GM23338 (cell line): ENCODE results near the gene ARHGEF11.

Experiments used
- CREB1 ChIP-seq: fragments of 250-450 bp; sonication (Bioruptor Pico); IDR thresholded peaks from 2 replicates; pipeline ENCODE4 v1.5.0; 2020; ENCODE audit warnings: low read depth, mild to moderate bottlenecking, moderate library complexity
- CTCF ChIP-seq, 2 experiments: fragments of 200-600 bp in 1 of 2; sonication (generic) in 1 of 2; conservative IDR thresholded peaks; 2 replicates each; pipeline versions ENCODE4 v1.5.1 to v1.6.1; 2016 to 2017; ENCODE audit warnings: antibody characterized with exemption in 2 of 2, low read depth in 2 of 2, mild to moderate bottlenecking in 2 of 2, moderate library complexity in 1 of 2
- EZH2 ChIP-seq: fragments of 200-600 bp; sonication (generic); IDR thresholded peaks from one replicate; pipeline ENCODE4 v1.8.0; 2017; ENCODE audit warnings: antibody characterized with exemption, mild to moderate bottlenecking, low read depth; ENCODE audit not compliant: unreplicated experiment
- EZH2phosphoT487 ChIP-seq: fragments of 200-600 bp; sonication (generic); IDR thresholded peaks from one replicate; pipeline ENCODE4 v1.8.1; 2018; ENCODE audit warnings: antibody characterized with exemption; ENCODE audit not compliant: unreplicated experiment
- POLR2AphosphoS5 ChIP-seq: IDR thresholded peaks from 2 replicates; pipeline ENCODE4 v1.6.1; 2016; ENCODE audit warnings: antibody characterized with exemption, low read depth

GRCh38 chr1:156904187-156904959 is 141.2 kb downstream of the ARHGEF11 start:
- no peak for TF ChIP-seq EZH2
- no peak for TF ChIP-seq EZH2phosphoT487
- TF ChIP-seq CTCF (conservative IDR thresholded peaks at IDR 0.05; ENCODE audit: low read depth in 2 of 2) = no peak
- no peak for TF ChIP-seq POLR2AphosphoS5
- TF ChIP-seq CREB1 = no peak
